ENCODE measurements around the gene PCSK2. TPM values are rescaled to one million over a fixed set of nuclear protein-coding genes. Genes with fewer than 3 reads are reported as not detected.

PCSK2 gene
- total RNA-seq, 4 donors from 2014 or later = 0.64 to 4.1 (median 1.4) TPM; not detected in 1

DNA sequence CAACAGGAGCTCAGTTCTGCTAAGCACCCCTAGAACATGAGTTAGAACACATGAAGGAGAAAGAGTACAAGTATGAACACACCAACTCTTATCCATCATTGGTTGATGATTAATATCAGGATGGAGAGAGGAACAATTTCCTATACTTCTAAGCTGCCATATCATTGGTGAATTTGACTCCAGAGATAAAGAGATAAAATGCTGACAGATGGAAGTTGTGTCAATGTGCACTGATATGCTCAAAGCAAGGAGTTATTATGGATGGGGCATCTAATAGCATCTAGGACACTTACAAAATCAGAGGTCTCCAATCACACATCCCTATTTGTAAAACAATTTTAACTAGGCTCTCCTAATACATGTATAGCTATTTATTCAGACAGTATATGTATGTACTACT, 159.0 kb downstream of the PCSK2 start:
- H3K36me3 ChIP-seq = no peaks in the 10 kb centered on the region
- in situ Hi-C loops (cut with MboI; ENCODE audit: low pct_ligation_motif_present in 1 of 4, low pct_unique_long_range_greater_than_20kb in 1 of 4, low sequenced_read_pairs in 3 of 4) = no loop called here
- DNase-seq = no peak

GRCh38 chr20:17390655-17391054, 163.8 kb downstream of the PCSK2 start:
- in situ Hi-C loops (cut with MboI; ENCODE audit: low pct_ligation_motif_present in 1 of 4, low pct_unique_long_range_greater_than_20kb in 1 of 4, low sequenced_read_pairs in 3 of 4) (no loop called here), intact Hi-C loops (cut with DNase I; ENCODE audit: low total_unique reads) (no loop called here)
- no peak overlapping the region for H3K27ac ChIP-seq
- DNase-seq = no peak
- H3K36me3 ChIP-seq = no peaks in the 10 kb centered on the region
- H3K9me3 ChIP-seq = no peaks in the 10 kb centered on the region
- TF ChIP-seq EP300 (IDR thresholded peaks at IDR 0.05; ENCODE audit: low read depth) (no peak), CTCF (IDR thresholded peaks at IDR 0.05) (no peak), POLR2A (IDR thresholded peaks at IDR 0.05) (no peak), POLR2AphosphoS5 (IDR thresholded peaks at IDR 0.05) (no peak)
- H3K4me3 ChIP-seq = no peak overlapping the region
- H3K4me1 ChIP-seq = no peaks in the 10 kb centered on the region
- WGBS, 2 donors (ENCODE audit: low coverage in 1 of 2) = 71% methylated on average over 5 of the region's 5 CpGs
- H3K27me3 ChIP-seq = peaks cover 5% of the 10 kb centered on the region

More for the DNA sequence above, 159.0 kb downstream of the PCSK2 start:
- Histone ChIP-seq H3K4me1 (no peaks in the 10 kb centered on the region), H3K4me3 (no peak overlapping the region), H3K27me3 (no peaks in the 10 kb centered on the region), H3K9me3 (no peaks in the 10 kb centered on the region), H3K27ac (no peak overlapping the region)
- intact Hi-C loops (cut with DNase I; ENCODE audit: low total_unique reads) = no loop called here
- TF ChIP-seq POLR2A (IDR thresholded peaks at IDR 0.05) = no peak
- TF ChIP-seq POLR2AphosphoS5 (IDR thresholded peaks at IDR 0.05) = no peak
- no peak for TF ChIP-seq CTCF (IDR thresholded peaks at IDR 0.05)
- TF ChIP-seq EP300 (IDR thresholded peaks at IDR 0.05; ENCODE audit: low read depth) = no peak

- in situ Hi-C loops (cut with MboI; ENCODE audit: low pct_ligation_motif_present in 1 of 4, low pct_unique_long_range_greater_than_20kb in 1 of 4, low sequenced_read_pairs in 3 of 4) (no loop called here), intact Hi-C loops (cut with DNase I; ENCODE audit: low total_unique reads) (no loop called here)
- peaks cover 5% of the 10 kb centered on the region for H3K27me3 ChIP-seq
- H3K4me1 ChIP-seq = no peaks in the 10 kb centered on the region
- DNase-seq = no peak
- no peak overlapping the region for H3K27ac ChIP-seq
- no peak overlapping the region for H3K4me3 ChIP-seq
- H3K9me3 ChIP-seq = no peaks in the 10 kb centered on the region
- H3K36me3 ChIP-seq = no peaks in the 10 kb centered on the region
- WGBS, 2 donors (ENCODE audit: low coverage in 1 of 2) = 80 to 81% methylated on average over 2 of the region's 2 CpGs
- TF ChIP-seq EP300 (IDR thresholded peaks at IDR 0.05; ENCODE audit: low read depth) (no peak), POLR2A (IDR thresholded peaks at IDR 0.05) (no peak), POLR2AphosphoS5 (IDR thresholded peaks at IDR 0.05) (no peak), CTCF (IDR thresholded peaks at IDR 0.05) (no peak)
Observed at GRCh38 chr20:17391127-17391771, 164.4 kb downstream of the PCSK2 start.

- peaks cover 5% of the 10 kb centered on the region for H3K27me3 ChIP-seq
- in situ Hi-C loops (cut with MboI; ENCODE audit: low pct_ligation_motif_present in 1 of 4, low pct_unique_long_range_greater_than_20kb in 1 of 4, low sequenced_read_pairs in 3 of 4) (no loop called here), intact Hi-C loops (cut with DNase I; ENCODE audit: low total_unique reads) (no loop called here)
- no peaks in the 10 kb centered on the region for H3K36me3 ChIP-seq
- no peak for DNase-seq
- H3K27ac ChIP-seq = no peak overlapping the region
- H3K9me3 ChIP-seq = no peaks in the 10 kb centered on the region
- H3K4me3 ChIP-seq = no peak overlapping the region
- H3K4me1 ChIP-seq = no peaks in the 10 kb centered on the region
- WGBS, 2 donors (ENCODE audit: low coverage in 1 of 2) = 64% methylated on average over 5 of the region's 5 CpGs; no CpG with 5 or more reads in 1 of the 2 donors
- TF ChIP-seq POLR2A (IDR thresholded peaks at IDR 0.05) = no peak
Observed at GRCh38 chr20:17394411-17394810, 167.6 kb downstream of the PCSK2 start.

GRCh38 chr20:17395729-17396128, 168.9 kb downstream of the PCSK2 start:
- no peak for DNase-seq
- H3K9me3 ChIP-seq = no peaks in the 10 kb centered on the region
- in situ Hi-C loops (cut with MboI; ENCODE audit: low pct_ligation_motif_present in 1 of 4, low pct_unique_long_range_greater_than_20kb in 1 of 4, low sequenced_read_pairs in 3 of 4) = no loop called here
- H3K4me3 ChIP-seq = no peak overlapping the region
- peaks cover 5% of the 10 kb centered on the region for H3K27me3 ChIP-seq
- 68 to 75% methylated on average over 1 to 3 of the region's 3 CpGs for WGBS, 2 donors (ENCODE audit: low coverage in 1 of 2)
- TF ChIP-seq POLR2A (IDR thresholded peaks at IDR 0.05) (no peak), EP300 (IDR thresholded peaks at IDR 0.05; ENCODE audit: low read depth) (no peak), POLR2AphosphoS5 (IDR thresholded peaks at IDR 0.05) (no peak), CTCF (IDR thresholded peaks at IDR 0.05) (no peak)
- intact Hi-C loops (cut with DNase I; ENCODE audit: low total_unique reads) = no loop called here
- H3K36me3 ChIP-seq = no peaks in the 10 kb centered on the region
- H3K27ac ChIP-seq = no peak overlapping the region
- H3K4me1 ChIP-seq = no peaks in the 10 kb centered on the region

Data from transverse colon (tissue), 4 donors.